Stimulated activated CD8-positive, alpha-beta memory T cell treated with anti-CD3 and anti-CD28 coated beads, Interleukin-15, amount 100 ng/mL, for 48 hours (primary cell): ENCODE results near the gene MEIS2.

Experiments used
- DNase-seq, 2 donors: peaks; one replicate each; pipeline ENCODE4 v3.0.0-alpha.2; 2020; ENCODE audit warnings: low read depth in 2 of 2

The MEIS2 gene

DNA sequence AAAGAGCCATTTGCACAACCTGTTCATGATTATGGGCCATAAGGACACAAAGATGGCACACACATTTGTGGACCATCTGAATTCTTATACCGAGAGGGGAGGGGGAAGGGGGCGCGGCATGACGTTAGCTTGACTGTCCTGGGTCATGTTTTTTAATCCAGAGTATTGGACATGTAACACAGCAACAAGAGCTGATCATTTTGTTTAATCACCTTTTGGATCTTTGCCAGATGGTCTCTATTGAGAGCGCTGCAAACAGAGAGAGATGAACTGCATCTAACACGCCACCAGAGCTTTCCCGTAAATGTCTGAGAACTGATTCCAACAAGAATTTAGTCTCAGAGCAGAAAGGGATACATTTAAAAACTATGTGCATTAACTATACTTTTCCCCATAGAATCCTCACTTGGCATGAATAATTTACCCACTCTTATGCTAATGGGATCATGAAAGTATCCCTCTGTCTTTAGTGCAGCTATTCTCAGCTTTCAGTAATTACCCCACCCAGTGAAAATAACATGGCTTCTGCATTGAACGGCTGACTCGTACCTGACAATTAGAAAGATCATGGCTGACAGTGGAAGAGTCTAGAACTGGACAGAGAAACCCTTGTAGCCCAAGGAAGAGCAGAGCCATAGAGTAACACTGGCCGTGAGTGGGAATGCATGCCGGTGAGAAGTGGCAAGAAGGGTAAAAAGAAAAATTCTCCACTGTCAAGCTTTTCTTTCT, 22.6 kb downstream of the MEIS2 start:
- DNase-seq, result no peak

- no peak for DNase-seq
These were observed 23.8 kb downstream of the MEIS2 start for GRCh38 chr15:37076543-37076942.

DNA sequence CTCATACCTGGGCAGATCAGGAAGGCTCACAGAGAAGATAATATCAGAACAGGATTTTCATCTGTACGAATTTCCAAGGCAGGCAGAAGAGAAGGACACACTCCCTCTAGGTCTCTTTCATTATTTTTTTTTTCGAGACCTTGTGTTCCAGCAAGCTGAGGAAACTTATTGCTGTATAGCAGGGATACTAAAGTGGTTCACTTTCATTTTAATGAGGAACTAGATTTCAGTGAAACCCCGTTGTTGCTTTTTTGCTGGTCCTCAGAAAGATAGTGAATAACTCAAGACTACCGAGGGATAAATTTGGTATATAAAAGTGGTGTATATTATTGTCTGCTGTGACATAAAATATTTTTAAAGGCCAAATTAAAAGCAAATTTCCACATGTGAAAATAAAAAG, 24.6 kb downstream of the MEIS2 start:
- DNase-seq, result no peak

- no peak for DNase-seq
These were observed 28.2 kb downstream of the MEIS2 start for GRCh38 chr15:37072181-37072580.

- no peak for DNase-seq
These were observed 29.2 kb downstream of the MEIS2 start for GRCh38 chr15:37071134-37071533.

GRCh38 chr15:37070686-37071085, 29.7 kb downstream of the MEIS2 start:
- no peak for DNase-seq

GRCh38 chr15:37061996-37062395, 38.4 kb downstream of the MEIS2 start:
- DNase-seq, result no peak

DNA sequence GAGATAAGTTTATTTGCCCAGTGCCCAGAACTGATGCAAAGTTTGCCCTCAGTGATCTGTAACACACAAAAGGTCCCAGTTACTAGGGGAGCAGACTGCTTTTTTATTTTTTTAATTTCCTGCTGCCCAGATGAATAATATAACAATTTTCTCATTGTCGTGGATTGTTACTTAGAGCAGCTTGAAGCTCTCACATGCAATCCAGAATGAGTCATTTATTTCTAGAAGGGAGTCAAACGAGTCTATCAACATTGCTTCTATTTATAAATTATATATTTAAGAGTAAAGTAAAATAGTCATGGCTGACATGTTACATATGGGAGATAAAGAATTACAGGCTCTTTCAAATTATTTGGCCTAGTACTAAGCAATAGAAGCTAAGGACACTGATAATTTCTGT, 41.3 kb downstream of the MEIS2 start:
- DNase-seq, result no peak

DNA sequence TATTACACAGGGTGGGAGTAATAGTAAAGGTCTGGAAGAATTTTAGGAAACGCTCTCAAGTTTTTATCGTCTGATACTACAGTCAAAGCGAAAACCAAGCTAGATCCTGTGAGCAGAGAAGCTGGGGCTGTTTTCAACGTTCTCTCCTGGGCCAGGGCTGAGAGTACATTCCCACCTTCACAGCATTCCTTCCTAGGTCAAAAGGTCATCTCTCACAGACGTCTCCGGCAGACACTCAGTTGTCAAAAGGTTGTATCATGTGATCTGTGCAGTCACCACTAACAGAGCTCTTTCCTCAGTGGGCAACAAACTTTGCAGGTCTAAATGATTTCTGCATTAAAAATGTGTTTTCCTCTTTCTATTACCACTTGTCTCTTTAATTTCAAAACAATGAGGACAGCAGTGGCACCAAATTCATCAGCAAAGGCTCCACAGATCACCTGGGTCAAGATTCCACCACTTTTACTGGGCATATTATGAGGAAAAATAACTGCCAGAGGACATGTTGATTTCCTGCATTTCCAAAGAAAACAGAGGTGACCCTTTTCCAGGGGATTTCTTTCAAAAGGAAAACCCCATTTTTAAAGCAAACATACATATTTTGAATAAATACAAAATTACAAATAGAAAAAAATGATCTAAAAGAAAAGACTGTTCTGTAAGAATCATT, 41.9 kb downstream of the MEIS2 start:
- no peak for DNase-seq

- no peak for DNase-seq
These were observed 42.5 kb downstream of the MEIS2 start for GRCh38 chr15:37057831-37058230.

DNA sequence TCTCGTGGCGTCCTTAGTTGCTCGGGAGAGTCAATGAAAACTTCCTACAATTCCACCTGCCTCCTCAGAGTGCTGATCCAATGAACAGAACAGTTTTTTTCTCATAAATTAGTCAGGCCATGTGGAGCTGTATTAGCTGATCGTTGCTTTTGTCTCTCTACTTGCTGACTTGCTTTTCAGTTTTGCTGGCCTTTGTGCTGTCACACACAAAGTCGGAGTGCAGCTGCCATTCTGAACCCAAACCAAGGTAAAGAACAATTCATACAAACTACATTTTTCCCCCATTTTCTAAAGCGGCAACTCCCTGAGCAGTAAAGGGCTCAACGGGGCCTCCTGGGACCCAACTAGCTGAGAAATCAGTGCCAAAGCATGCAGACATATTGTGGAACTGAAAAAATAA, 43.1 kb downstream of the MEIS2 start:
- DNase-seq, result no peak

DNA sequence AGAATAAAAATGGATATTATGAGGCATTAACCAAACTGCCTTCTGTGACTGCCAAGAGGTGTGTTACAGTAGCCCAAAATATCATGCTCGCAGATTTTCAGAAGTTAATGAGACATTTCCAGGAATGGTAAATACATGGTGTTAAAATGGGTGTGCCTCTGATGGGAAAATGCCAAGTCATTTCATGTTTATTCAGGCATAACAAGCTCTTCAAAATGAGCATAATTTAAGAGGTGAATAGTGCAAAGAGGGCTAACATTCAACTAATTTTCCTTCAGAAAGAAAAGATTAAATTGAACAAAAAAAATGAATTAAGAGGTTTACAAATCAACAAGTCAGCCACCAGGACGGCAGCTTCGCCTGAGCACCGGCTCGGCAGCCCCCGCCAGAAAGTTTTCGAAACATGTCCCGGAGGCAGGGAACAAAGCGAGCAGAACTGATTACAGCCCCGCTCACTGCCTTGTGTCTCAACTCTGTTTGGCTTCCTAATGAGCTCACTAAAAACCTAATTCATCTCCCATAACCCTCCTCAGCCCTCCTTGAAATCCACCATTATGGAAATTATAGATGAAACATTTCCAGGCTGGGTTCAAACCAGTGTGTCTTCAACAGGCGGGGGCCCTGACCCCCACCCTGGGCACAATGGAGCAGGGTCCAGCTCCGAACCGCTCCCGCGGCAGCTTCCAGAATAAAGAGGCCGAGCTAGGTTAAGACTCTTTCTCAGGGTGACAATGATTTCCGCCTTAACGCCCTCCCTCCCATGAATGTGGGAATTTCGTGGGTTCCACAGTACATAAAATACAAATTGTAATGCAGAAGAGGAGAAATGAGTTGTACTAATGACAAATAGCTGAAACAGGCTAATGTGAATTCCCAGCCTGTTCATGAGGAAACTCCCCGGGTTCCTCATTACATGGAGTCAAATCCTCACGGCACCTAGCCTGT, 43.9 kb downstream of the MEIS2 start:
- no peak for DNase-seq

DNA sequence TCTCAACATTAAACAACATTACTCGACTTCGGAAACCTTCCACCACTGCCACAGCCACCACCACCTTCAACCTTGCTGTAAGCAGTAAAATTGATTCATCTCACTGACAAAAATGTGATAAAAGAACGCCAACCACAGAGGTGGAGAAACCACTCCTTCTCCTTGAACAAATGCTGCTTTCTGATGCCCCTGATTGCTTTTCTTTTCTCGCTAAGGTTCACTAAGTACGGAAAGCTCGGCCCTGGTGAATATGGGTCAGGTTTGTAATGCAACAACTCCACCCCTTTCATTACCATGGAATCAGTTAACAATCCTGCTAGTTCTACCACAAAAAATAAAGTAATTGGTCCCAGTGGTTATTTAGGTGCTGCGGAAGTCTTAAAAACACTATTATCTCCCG, 44.9 kb downstream of the MEIS2 start:
- DNase-seq, result no peak

DNA sequence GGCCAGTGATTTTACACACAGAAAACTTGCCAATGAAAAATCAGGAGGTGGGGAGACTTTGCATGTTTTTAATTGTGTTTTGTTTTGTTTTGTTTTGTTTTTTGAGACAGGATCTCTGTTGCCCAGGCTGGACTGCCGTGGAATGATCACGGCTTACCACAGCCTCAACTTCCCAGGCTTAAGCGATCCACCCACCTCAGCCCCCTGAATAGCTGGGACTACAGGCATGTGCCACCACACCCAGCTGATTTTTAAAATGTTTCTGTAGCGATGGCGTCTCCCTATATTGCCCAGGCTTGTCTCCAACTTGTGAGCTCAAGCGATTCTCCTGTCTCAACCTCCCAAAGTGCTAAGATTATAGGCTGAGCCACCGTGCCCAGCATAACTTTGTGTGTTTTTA, 46.0 kb downstream of the MEIS2 start:
- no peak for DNase-seq

GRCh38 chr15:37053166-37053565, 47.2 kb downstream of the MEIS2 start:
- no peak for DNase-seq

GRCh38 chr15:37050345-37050744, 50.0 kb downstream of the MEIS2 start:
- no peak for DNase-seq

- no peak for DNase-seq
These were observed 53.3 kb downstream of the MEIS2 start for GRCh38 chr15:37046876-37047614.

- DNase-seq, result no peak
These were observed 54.2 kb downstream of the MEIS2 start for GRCh38 chr15:37045859-37046740.

DNA sequence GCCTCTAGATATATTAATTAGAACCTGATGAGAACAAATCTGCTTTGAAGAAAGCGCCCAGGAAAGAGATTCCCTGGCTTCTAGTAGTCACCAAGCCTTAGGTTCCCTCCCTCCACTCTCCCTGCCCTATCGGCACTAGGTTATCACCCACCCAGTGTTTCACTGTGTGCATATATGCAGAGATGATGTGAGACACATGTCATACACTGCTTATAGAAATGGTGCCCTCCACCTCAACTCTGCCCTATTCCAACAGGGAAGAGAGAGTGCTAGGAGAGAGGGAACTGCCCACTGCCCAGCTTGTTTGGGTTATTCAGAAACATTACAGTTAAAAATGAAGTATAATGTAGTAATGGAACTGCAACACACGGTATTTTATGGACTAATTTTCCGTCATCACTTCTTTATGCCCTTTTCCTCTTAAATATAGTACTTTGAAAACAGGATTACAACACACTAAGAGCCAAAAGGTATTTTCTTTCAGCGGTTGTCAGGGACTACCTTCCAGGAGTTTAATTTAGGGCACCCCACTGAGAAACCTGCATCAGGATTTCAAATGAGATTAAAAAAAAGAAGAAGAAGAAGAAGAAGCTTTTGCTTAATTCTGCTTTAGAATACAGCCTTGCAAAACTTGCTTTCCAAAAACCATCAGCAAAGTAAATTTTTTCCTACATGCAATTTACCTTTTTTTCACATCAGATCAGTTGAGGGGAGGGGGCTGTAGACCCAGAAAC, 55.3 kb downstream of the MEIS2 start:
- no peak for DNase-seq

DNA sequence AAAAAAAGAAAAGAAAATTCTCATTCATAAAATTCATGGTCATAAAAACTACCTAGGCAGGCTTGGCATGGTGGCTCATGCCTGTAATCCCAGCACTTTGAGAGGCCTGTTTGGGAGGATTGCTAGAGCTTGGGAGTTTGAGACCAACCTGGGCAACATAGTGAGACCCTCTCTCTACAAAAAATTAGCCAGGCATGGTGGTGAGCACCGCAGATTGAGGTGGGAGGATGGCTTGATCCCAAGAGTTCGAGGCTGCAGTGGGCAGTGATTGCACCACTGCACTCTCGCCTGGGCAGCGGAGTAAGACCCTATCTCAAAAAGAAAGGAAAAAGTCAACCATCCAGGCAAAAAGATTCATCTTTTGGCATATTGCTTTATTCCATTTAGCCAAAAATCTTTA, 58.5 kb downstream of the MEIS2 start:
- DNase-seq, result no peak
